HG02884 (cell line): ENCODE measurements around the gene GK2.

ENCODE experiments used
- ATAC-seq: cut with Tn5 transposase; IDR thresholded peaks from one replicate; pipeline ENCODE4 v1.9.1; 2021; ENCODE audit warnings: mild to moderate bottlenecking, moderate library complexity; ENCODE audit not compliant: unreplicated experiment

GK2 gene

GRCh38 chr4:79408063-79408462, at the start of gene GK2:
TSS of gene GK2 (minus strand) at chr4:79408228. CDS start at chr4:79408200, 28 bp downstream.
- ATAC-seq, result no peak

- ATAC-seq, result no peak
These were observed 47.2 kb upstream of the GK2 start for GRCh38 chr4:79455216-79455615.

- ATAC-seq, result no peak
These were observed 46.6 kb upstream of the GK2 start for GRCh38 chr4:79454656-79455055.

GRCh38 chr4:79450053-79450452, 42.0 kb upstream of the GK2 start:
- ATAC-seq, result no peak

- no peak for ATAC-seq
These were observed 38.1 kb upstream of the GK2 start for GRCh38 chr4:79446145-79446544.

GRCh38 chr4:79445371-79445781, 37.3 kb upstream of the GK2 start:
- ATAC-seq, result no peak

- ATAC-seq, result no peak
These were observed 34.4 kb upstream of the GK2 start for GRCh38 chr4:79442422-79442821.

GRCh38 chr4:79439489-79439888, 31.5 kb upstream of the GK2 start:
- no peak for ATAC-seq

GRCh38 chr4:79431839-79432238, 23.8 kb upstream of the GK2 start:
- ATAC-seq, result no peak

GRCh38 chr4:79429113-79429903, 21.3 kb upstream of the GK2 start:
- no peak for ATAC-seq

GRCh38 chr4:79426989-79427388, 19.0 kb upstream of the GK2 start:
- ATAC-seq, result no peak

- ATAC-seq, result no peak
These were observed 17.6 kb upstream of the GK2 start for GRCh38 chr4:79425586-79425985.

GRCh38 chr4:79421483-79421882, 13.5 kb upstream of the GK2 start:
- ATAC-seq, result no peak

GRCh38 chr4:79413886-79414285, 5.9 kb upstream of the GK2 start:
- ATAC-seq, result no peak

- ATAC-seq, result no peak
These were observed 5.2 kb upstream of the GK2 start for GRCh38 chr4:79413032-79413885.

- ATAC-seq, result no peak
These were observed 3.4 kb downstream of the GK2 start for GRCh38 chr4:79404666-79405065.

GRCh38 chr4:79403356-79403755, 4.7 kb downstream of the GK2 start:
- no peak for ATAC-seq

GRCh38 chr4:79402332-79402851, 5.6 kb downstream of the GK2 start:
- ATAC-seq, result no peak

- ATAC-seq, result no peak
These were observed 9.0 kb downstream of the GK2 start for GRCh38 chr4:79399076-79399475.

GRCh38 chr4:79397951-79398350, 10.1 kb downstream of the GK2 start:
- no peak for ATAC-seq

GRCh38 chr4:79396794-79397193, 11.2 kb downstream of the GK2 start:
- no peak for ATAC-seq

- ATAC-seq, result no peak
These were observed 12.2 kb downstream of the GK2 start for GRCh38 chr4:79395841-79396240.
